Calu3 (cell line): Measurements from ENCODE around the gene CFAP92. TPM values are rescaled to one million over a fixed set of nuclear protein-coding genes. Genes with fewer than 3 reads are reported as not detected.

ENCODE experiments used
- BruUV-seq: library from RNA; stranded (reverse); fragments of 400-500 nt; replicated peaks from 2 replicates; lab custom pipeline; 2021; lab: Mats Ljungman, UMichigan
- CTCF ChIA-PET: fragments of 300-600 bp; sonication (Branson Sonifier 250); formaldehyde crosslinking; loops from one replicate; lab custom pipeline; 2022; ENCODE audit warnings: antibody characterized with exemption; lab: Charles Lee
- DNase-seq: peaks from one replicate; pipeline ENCODE4 v3.0.0; 2022
- H3K27ac Mint-ChIP-seq: one replicate; pipeline ENCODE4 v1.8.0; 2022; ENCODE audit warnings: mixed read lengths; ENCODE audit not compliant: unreplicated experiment
- H3K27me3 Mint-ChIP-seq: one replicate; pipeline ENCODE4 v1.8.0; 2022; ENCODE audit warnings: mixed read lengths; ENCODE audit not compliant: unreplicated experiment
- H3K36me3 Mint-ChIP-seq: one replicate; pipeline ENCODE4 v1.8.0; 2022; ENCODE audit warnings: mild to moderate bottlenecking, moderate library complexity, mixed read lengths; ENCODE audit not compliant: insufficient read depth, unreplicated experiment
- H3K4me1 Mint-ChIP-seq: one replicate; pipeline ENCODE4 v1.8.0; 2022; ENCODE audit warnings: mild to moderate bottlenecking, low read depth, mixed read lengths; ENCODE audit not compliant: unreplicated experiment
- H3K4me3 Mint-ChIP-seq: one replicate; pipeline ENCODE4 v1.8.0; 2022; ENCODE audit warnings: mild to moderate bottlenecking, low read depth, moderate library complexity, mixed read lengths; ENCODE audit not compliant: unreplicated experiment
- H3K9me3 Mint-ChIP-seq: one replicate; pipeline ENCODE4 v1.8.0; 2022; ENCODE audit warnings: low read depth, mixed read lengths; ENCODE audit not compliant: unreplicated experiment
- intact Hi-C: fragments of 100-400 bp; cut with micrococcal nuclease; formaldehyde crosslinking; loops from one replicate; pipeline ENCODE4 v1.10.0; 2022; ENCODE audit not compliant: unreplicated experiment
- total RNA-seq: library from RNA; stranded (reverse); gene quantifications from 2 replicates; pipeline ENCODE4 v1.2.3, GENCODE V29; 2022
- TF ChIP-seq, protein P1 (sequence below): fragments of 200-600 bp; IDR thresholded peaks from one replicate; pipeline ENCODE4 v1.8.0; 2022; ENCODE audit warnings: antibody characterized with exemption; ENCODE audit not compliant: unreplicated experiment

The CFAP92 gene
- total RNA-seq, 1 experiment from 2014 or later, result 0.92 TPM

- Mint-ChIP-seq H3K9me3 (no peaks in the 10 kb centered on the region), H3K27me3 (peaks cover 95% of the 10 kb centered on the region)
- CTCF ChIA-PET, result interaction anchor here (0.5 to 2.2 kb wide), 6 partner anchors 9 to 251 kb away, joined by 3 to 11 read pairs (median 6); no protein-coding TSS in a partner anchor
Measured at GRCh38 chr3:128994581-128995546, 988 bp upstream of the CFAP92 start.

DNA sequence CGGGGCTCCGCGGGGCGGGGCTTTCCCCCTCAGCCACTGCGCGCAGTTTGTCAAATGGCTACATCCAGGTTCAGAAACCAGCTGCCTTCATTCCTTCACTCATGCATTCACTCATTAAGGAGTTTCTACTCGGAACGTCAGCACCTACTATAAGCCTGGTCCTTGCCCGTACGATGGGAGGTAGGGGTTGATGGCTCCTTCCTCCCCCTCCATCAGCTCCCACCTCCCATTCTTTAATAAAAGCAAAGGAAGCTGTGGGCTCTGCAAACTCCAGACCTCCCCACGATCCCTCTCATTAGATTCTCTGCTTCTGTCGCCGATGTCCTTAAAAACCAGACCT, 267 bp upstream of the CFAP92 start:
- CTCF ChIA-PET, result interaction anchor here (0.5 to 2.2 kb wide), 13 partner anchors 10 to 382 kb away, joined by 3 to 11 read pairs (median 4); no protein-coding TSS in a partner anchor
- peak overlapping the region; percentile 75 for H3K4me3 Mint-ChIP-seq
- peaks cover 88% of the 10 kb centered on the region for H3K27me3 Mint-ChIP-seq
- DNase-seq, result no peak
- H3K27ac Mint-ChIP-seq, result no peak overlapping the region
- intact Hi-C loops, result no loop called here
- peaks cover 16% of the 10 kb centered on the region for H3K4me1 Mint-ChIP-seq
- peaks cover 12% of the 10 kb centered on the region for H3K36me3 Mint-ChIP-seq
- no peaks in the 10 kb centered on the region for H3K9me3 Mint-ChIP-seq
- BruUV-seq, result no TSS peak
- TF ChIP-seq, protein P1, sequence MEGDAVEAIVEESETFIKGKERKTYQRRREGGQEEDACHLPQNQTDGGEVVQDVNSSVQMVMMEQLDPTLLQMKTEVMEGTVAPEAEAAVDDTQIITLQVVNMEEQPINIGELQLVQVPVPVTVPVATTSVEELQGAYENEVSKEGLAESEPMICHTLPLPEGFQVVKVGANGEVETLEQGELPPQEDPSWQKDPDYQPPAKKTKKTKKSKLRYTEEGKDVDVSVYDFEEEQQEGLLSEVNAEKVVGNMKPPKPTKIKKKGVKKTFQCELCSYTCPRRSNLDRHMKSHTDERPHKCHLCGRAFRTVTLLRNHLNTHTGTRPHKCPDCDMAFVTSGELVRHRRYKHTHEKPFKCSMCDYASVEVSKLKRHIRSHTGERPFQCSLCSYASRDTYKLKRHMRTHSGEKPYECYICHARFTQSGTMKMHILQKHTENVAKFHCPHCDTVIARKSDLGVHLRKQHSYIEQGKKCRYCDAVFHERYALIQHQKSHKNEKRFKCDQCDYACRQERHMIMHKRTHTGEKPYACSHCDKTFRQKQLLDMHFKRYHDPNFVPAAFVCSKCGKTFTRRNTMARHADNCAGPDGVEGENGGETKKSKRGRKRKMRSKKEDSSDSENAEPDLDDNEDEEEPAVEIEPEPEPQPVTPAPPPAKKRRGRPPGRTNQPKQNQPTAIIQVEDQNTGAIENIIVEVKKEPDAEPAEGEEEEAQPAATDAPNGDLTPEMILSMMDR, result no peak

More at GRCh38 chr3:128994581-128995546, 988 bp upstream of the CFAP92 start:
- DNase-seq, result no peak
- TF ChIP-seq, protein P1, result no peak
- intact Hi-C loops, result no loop called here
- Mint-ChIP-seq H3K27ac (no peak overlapping the region), H3K4me1 (peaks cover 16% of the 10 kb centered on the region), H3K36me3 (peaks cover 12% of the 10 kb centered on the region), H3K4me3 (peak overlapping the region; percentile 75)
- no TSS peak for BruUV-seq

- CTCF ChIA-PET, result interaction anchor here (0.7 to 1.4 kb wide), 4 partner anchors 11 to 169 kb away, joined by 3 to 8 read pairs (median 4); no protein-coding TSS in a partner anchor
- H3K4me3 Mint-ChIP-seq, result peak overlapping the region; percentile 75
- no TSS peak for BruUV-seq
- peak overlapping the region; percentile 60 for H3K27ac Mint-ChIP-seq
- TF ChIP-seq, protein P1, result no peak
- H3K4me1 Mint-ChIP-seq, result peaks cover 16% of the 10 kb centered on the region
- peaks cover 12% of the 10 kb centered on the region for H3K36me3 Mint-ChIP-seq
- no peak for DNase-seq
- peaks cover 77% of the 10 kb centered on the region for H3K27me3 Mint-ChIP-seq
- H3K9me3 Mint-ChIP-seq, result no peaks in the 10 kb centered on the region
- intact Hi-C loops, result no loop called here
Measured at GRCh38 chr3:128992926-128993460, 883 bp downstream of the CFAP92 start.

DNA sequence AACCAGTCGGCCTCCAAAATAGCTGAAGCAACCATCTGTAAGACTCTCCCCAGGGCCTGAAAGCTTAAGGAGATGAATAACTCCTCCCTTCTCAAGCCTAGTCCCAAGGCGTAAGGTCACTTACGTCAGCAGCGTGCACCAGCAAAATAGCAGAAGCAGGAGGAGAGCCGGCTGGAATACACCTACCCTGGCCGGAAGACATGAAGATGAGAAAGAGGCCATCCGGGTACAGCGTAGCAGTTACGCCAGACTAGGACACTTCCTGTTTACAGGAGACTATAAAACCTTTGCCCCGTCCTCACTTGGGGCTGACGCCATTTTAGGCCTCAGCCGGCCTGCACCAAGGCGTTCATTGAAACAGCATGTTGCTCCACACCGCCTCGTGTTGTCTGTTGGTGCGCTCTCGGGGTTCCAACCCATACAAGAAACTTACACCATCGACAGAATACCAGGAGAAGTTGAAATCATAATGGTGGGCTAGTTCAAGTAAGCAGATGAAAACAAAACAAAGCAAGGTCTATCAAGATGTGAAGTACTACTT, 2.5 kb downstream of the CFAP92 start:
- H3K4me3 Mint-ChIP-seq, result no peak overlapping the region

More for the DNA sequence above, 2.5 kb downstream of the CFAP92 start:
- no peak overlapping the region for H3K27ac Mint-ChIP-seq
- H3K9me3 Mint-ChIP-seq, result no peaks in the 10 kb centered on the region
- no TSS peak for BruUV-seq
- peaks cover 16% of the 10 kb centered on the region for H3K4me1 Mint-ChIP-seq
- DNase-seq, result no peak
- H3K27me3 Mint-ChIP-seq, result peaks cover 62% of the 10 kb centered on the region
- TF ChIP-seq, protein P1, result no peak
- CTCF ChIA-PET, result interaction anchor here (0.6 kb wide), 1 partner anchor 8 kb away, joined by 5 read pairs; no protein-coding TSS in a partner anchor
- intact Hi-C loops, result no loop called here
- H3K36me3 Mint-ChIP-seq, result peaks cover 12% of the 10 kb centered on the region
